HepG2 (cell line): Measurements from ENCODE around the gene L3MBTL1. TPM values are rescaled to one million over a fixed set of nuclear protein-coding genes. Genes with fewer than 3 reads are reported as not detected.

ENCODE experiments used
- AHR ChIP-seq: IDR thresholded peaks from 2 replicates; pipeline ENCODE4 v1.6.1; 2018; ENCODE audit warnings: missing genetic modification reagents, missing compliant biosample characterization
- CEBPB ChIP-seq: IDR thresholded peaks from 2 replicates; pipeline ENCODE4 v1.6.1; 2011; ENCODE audit warnings: low read depth, low read length, improper control_type of control experiment, borderline replicate concordance
- ELF3 ChIP-seq: IDR thresholded peaks from 2 replicates; pipeline ENCODE4 v1.6.1; 2016; ENCODE audit warnings: missing genetic modification reagents, missing compliant biosample characterization
- FOXA3 ChIP-seq: IDR thresholded peaks from 2 replicates; pipeline ENCODE4 v1.6.1; 2016; ENCODE audit warnings: missing genetic modification reagents, missing compliant biosample characterization
- GATA4 ChIP-seq: sonication (generic); IDR thresholded peaks from 2 replicates; pipeline ENCODE4 v1.6.1; 2016; ENCODE audit warnings: antibody characterized with exemption, low read depth, borderline replicate concordance
- HHEX ChIP-seq: IDR thresholded peaks from 2 replicates; pipeline ENCODE4 v1.6.1; 2016; ENCODE audit warnings: control low read depth
- KDM1A ChIP-seq: IDR thresholded peaks from 2 replicates; pipeline ENCODE4 v1.6.1; 2016; ENCODE audit warnings: missing compliant biosample characterization
- MAFG ChIP-seq: sonication (generic); formaldehyde crosslinking; IDR thresholded peaks from 2 replicates; pipeline ENCODE4 v1.5.1; 2020; ENCODE audit warnings: mild to moderate bottlenecking, missing genetic modification reagents
- MTA3 ChIP-seq: sonication (generic); formaldehyde crosslinking; IDR thresholded peaks from 2 replicates; pipeline ENCODE4 v1.4.0; 2020; ENCODE audit warnings: missing genetic modification reagents
- NFIB ChIP-seq: sonication (generic); formaldehyde crosslinking; IDR thresholded peaks from 2 replicates; pipeline ENCODE4 v1.9.0; 2021; ENCODE audit warnings: missing genetic modification reagents, mild to moderate bottlenecking, borderline replicate concordance
- PHB2 ChIP-seq: fragments of 450-650 bp; IDR thresholded peaks from 2 replicates; pipeline ENCODE4 v1.6.1; 2018; ENCODE audit not compliant: partially characterized antibody
- TARDBP ChIP-seq: sonication (generic); formaldehyde crosslinking; IDR thresholded peaks from 2 replicates; pipeline ENCODE4 v1.8.0; 2022; ENCODE audit warnings: mild to moderate bottlenecking, missing genetic modification reagents
- TCF7L2 ChIP-seq: IDR thresholded peaks from 2 replicates; pipeline ENCODE4 v1.6.1; 2011; ENCODE audit warnings: mild to moderate bottlenecking, low read depth, low read length, moderate library complexity
- TGIF2 ChIP-seq: IDR thresholded peaks from 2 replicates; pipeline ENCODE4 v1.6.1; 2016; ENCODE audit warnings: control low read depth, missing compliant biosample characterization
- USF2 ChIP-seq, 2 experiments: sonication (generic) in 1 of 2; formaldehyde crosslinking in 1 of 2; IDR thresholded peaks; 2 replicates each; pipeline versions ENCODE4 v1.5.1 to v1.6.1; 2011 to 2020; ENCODE audit warnings: borderline replicate concordance in 1 of 2, low read depth in 1 of 2, low read length in 1 of 2, mild to moderate bottlenecking in 1 of 2, missing genetic modification reagents in 1 of 2, moderate library complexity in 1 of 2
- ZNF317 ChIP-seq: sonication (generic); formaldehyde crosslinking; IDR thresholded peaks from 2 replicates; pipeline ENCODE4 v1.5.0; 2020; ENCODE audit warnings: mild to moderate bottlenecking, missing genetic modification reagents
- ZNF615 ChIP-seq: sonication (generic); formaldehyde crosslinking; IDR thresholded peaks from 2 replicates; pipeline ENCODE4 v1.5.0; 2020; ENCODE audit warnings: mild to moderate bottlenecking, missing genetic modification reagents, borderline replicate concordance
- ZNF749 ChIP-seq: sonication (generic); formaldehyde crosslinking; IDR thresholded peaks from 2 replicates; pipeline ENCODE4 v1.8.0; 2022; ENCODE audit warnings: mild to moderate bottlenecking, missing genetic modification reagents, moderate library complexity, borderline replicate concordance
- ZNF766 ChIP-seq: sonication (generic); formaldehyde crosslinking; IDR thresholded peaks from 2 replicates; pipeline ENCODE4 v1.5.0; 2020; ENCODE audit warnings: missing genetic modification reagents, borderline replicate concordance
- ZNF850 ChIP-seq: sonication (generic); formaldehyde crosslinking; conservative IDR thresholded peaks from 2 replicates; pipeline ENCODE4 v1.9.0; 2021; ENCODE audit warnings: mild to moderate bottlenecking, missing genetic modification reagents
- ZUFSP ChIP-seq: sonication (generic); formaldehyde crosslinking; IDR thresholded peaks from 2 replicates; pipeline ENCODE4 v1.9.0; 2021; ENCODE audit warnings: missing genetic modification reagents, mild to moderate bottlenecking, borderline replicate concordance
- polyA plus RNA-seq, 8 experiments: library from polyadenylated mRNA; depleted of rRNA in 3 of 8; stranded (reverse) in 7 of 8; unstranded in 1 of 8; fragments of >200 nt; fragmentation: Illumina TruSeq in 4 of 8; extraction: Trizol in 4 of 8; gene quantifications; 2 replicates each; pipeline versions ENCODE4 v1.2.1 to v1.2.3, GENCODE V29; 2011 to 2016; ENCODE audit warnings: low read depth in 4 of 8, missing spikeins in 1 of 8, mixed read lengths in 1 of 8; ENCODE audit not compliant: insufficient read depth in 1 of 8
- total RNA-seq, 5 experiments: library from RNA; depleted of rRNA; stranded (reverse); fragments of >200 nt; fragmentation: Illumina TruSeq; extraction: Trizol; gene quantifications; 2 replicates each; pipeline ENCODE4 v1.2.3, GENCODE V29; 2016; ENCODE audit warnings: low read depth in 1 of 5
- TF ChIP-seq, protein P1 (sequence below): sonication (generic); formaldehyde crosslinking; IDR thresholded peaks from 2 replicates; pipeline ENCODE4 v1.8.1; 2023; ENCODE audit warnings: mild to moderate bottlenecking, missing genetic modification reagents
- TF ChIP-seq, protein P2 (sequence below): IDR thresholded peaks from 2 replicates; pipeline ENCODE4 v1.6.1; 2016; ENCODE audit warnings: missing genetic modification reagents, missing compliant biosample characterization
- TF ChIP-seq, protein P3 (sequence below): sonication (generic); formaldehyde crosslinking; conservative IDR thresholded peaks from 2 replicates; pipeline ENCODE4 v1.4.0; 2020; ENCODE audit warnings: missing genetic modification reagents

Gene L3MBTL1
- total and polyA plus RNA-seq, 2 of the 13 experiments (the other 11 are each of a cell fraction or from before 2014, with no cell fraction given): 9.0 to 17.8 TPM

- TF ChIP-seq ZNF766 (CRISPR knock-in tag) (no peak), MAFG (CRISPR knock-in tag) (no peak), FOXA3 (CRISPR knock-in tag) (peak; percentile 85), ZNF317 (CRISPR knock-in tag) (no peak), TGIF2 (CRISPR knock-in tag) (peak; percentile 82; the same call in 1 of the 2 replicates), CEBPB (peak; percentile 93), NFIB (CRISPR knock-in tag) (peak; percentile 73; the same call in 1 of the 2 replicates), ZUFSP (no peak), USF2 (IDR thresholded peaks at IDR 0.05; ENCODE audit: low read depth, low read length) (0 out of 2 replicates have a peak, but pooled peaks have one; percentile 50), USF2 (CRISPR knock-in tag; IDR thresholded peaks at IDR 0.05; ENCODE audit: borderline replicate concordance) (peak; percentile 63; the same call in 1 of the 2 replicates), ZNF850 (CRISPR knock-in tag) (no peak), KDM1A (CRISPR knock-in tag) (peak; percentile 5; the same call in 1 of the 2 replicates), GATA4 (0 out of 2 replicates have a peak, but pooled peaks have one; percentile 40), ELF3 (CRISPR knock-in tag) (peak; percentile 24; the same call in 1 of the 2 replicates), TCF7L2 (no peak), PHB2 (no peak), HHEX (no peak), ZNF749 (CRISPR knock-in tag) (0 out of 2 replicates have a peak, but pooled peaks have one; percentile 23), ZNF615 (CRISPR knock-in tag) (no peak), TARDBP (CRISPR knock-in tag) (peak; percentile 46), MTA3 (CRISPR knock-in tag) (no peak), AHR (CRISPR knock-in tag) (no peak)
- TF ChIP-seq, protein P1, sequence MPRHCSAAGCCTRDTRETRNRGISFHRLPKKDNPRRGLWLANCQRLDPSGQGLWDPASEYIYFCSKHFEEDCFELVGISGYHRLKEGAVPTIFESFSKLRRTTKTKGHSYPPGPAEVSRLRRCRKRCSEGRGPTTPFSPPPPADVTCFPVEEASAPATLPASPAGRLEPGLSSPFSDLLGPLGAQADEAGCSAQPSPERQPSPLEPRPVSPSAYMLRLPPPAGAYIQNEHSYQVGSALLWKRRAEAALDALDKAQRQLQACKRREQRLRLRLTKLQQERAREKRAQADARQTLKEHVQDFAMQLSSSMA (CRISPR knock-in tag): no peak
- TF ChIP-seq, protein P2, sequence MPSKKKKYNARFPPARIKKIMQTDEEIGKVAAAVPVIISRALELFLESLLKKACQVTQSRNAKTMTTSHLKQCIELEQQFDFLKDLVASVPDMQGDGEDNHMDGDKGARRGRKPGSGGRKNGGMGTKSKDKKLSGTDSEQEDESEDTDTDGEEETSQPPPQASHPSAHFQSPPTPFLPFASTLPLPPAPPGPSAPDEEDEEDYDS (CRISPR knock-in tag): no peak
- TF ChIP-seq, protein P3, sequence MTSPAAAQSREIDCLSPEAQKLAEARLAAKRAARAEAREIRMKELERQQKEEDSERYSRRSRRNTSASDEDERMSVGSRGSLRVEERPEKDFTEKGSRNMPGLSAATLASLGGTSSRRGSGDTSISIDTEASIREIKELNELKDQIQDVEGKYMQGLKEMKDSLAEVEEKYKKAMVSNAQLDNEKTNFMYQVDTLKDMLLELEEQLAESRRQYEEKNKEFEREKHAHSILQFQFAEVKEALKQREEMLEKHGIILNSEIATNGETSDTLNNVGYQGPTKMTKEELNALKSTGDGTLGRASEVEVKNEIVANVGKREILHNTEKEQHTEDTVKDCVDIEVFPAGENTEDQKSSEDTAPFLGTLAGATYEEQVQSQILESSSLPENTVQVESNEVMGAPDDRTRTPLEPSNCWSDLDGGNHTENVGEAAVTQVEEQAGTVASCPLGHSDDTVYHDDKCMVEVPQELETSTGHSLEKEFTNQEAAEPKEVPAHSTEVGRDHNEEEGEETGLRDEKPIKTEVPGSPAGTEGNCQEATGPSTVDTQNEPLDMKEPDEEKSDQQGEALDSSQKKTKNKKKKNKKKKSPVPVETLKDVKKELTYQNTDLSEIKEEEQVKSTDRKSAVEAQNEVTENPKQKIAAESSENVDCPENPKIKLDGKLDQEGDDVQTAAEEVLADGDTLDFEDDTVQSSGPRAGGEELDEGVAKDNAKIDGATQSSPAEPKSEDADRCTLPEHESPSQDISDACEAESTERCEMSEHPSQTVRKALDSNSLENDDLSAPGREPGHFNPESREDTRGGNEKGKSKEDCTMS (CRISPR knock-in tag): no peak
Measured at GRCh38 chr20:43583982-43584432, 76.5 kb downstream of the L3MBTL1 start (continued).
